Testis (tissue), 2 donors: ENCODE measurements around the gene KCNQ1.

ENCODE experiments used
- POLR2A ChIP-seq: fragments of 450-650 bp; IDR thresholded peaks from one replicate; pipeline ENCODE4 v1.6.1; 2017; ENCODE audit warnings: antibody characterized with exemption, mild to moderate bottlenecking, moderate library complexity
- TF ChIP-seq, protein P1 (sequence below), 3 experiments: fragments of 450-650 bp in 2 of 3; fragments of 200-600 bp in 1 of 3; sonication (generic) in 1 of 3; IDR thresholded peaks; one replicate each; pipeline ENCODE4 v1.5.1; 2016 to 2019; ENCODE audit warnings: antibody characterized with exemption in 3 of 3, mild to moderate bottlenecking in 2 of 3, moderate library complexity in 1 of 3

- TF ChIP-seq, protein P1, sequence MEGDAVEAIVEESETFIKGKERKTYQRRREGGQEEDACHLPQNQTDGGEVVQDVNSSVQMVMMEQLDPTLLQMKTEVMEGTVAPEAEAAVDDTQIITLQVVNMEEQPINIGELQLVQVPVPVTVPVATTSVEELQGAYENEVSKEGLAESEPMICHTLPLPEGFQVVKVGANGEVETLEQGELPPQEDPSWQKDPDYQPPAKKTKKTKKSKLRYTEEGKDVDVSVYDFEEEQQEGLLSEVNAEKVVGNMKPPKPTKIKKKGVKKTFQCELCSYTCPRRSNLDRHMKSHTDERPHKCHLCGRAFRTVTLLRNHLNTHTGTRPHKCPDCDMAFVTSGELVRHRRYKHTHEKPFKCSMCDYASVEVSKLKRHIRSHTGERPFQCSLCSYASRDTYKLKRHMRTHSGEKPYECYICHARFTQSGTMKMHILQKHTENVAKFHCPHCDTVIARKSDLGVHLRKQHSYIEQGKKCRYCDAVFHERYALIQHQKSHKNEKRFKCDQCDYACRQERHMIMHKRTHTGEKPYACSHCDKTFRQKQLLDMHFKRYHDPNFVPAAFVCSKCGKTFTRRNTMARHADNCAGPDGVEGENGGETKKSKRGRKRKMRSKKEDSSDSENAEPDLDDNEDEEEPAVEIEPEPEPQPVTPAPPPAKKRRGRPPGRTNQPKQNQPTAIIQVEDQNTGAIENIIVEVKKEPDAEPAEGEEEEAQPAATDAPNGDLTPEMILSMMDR (IDR thresholded peaks at IDR 0.05) = no peak
- TF ChIP-seq POLR2A = no peak
These were observed 87.3 kb downstream of the KCNQ1 start for GRCh38 chr11:2531987-2532703.
